ENCODE results near the gene BAD. TPM values are rescaled to one million over a fixed set of nuclear protein-coding genes. Genes with fewer than 3 reads are reported as not detected.

Gene BAD
- total RNA-seq, 2 experiments from 2014 or later = 32.0 to 36.3 TPM

GRCh38 chr11:64233913-64234586 lies 50.4 kb downstream of the BAD start, which contains the start of gene VEGFB:
TSS of gene VEGFB (plus strand) at chr11:64234584. CDS start at chr11:64234834, 250 bp downstream.
- ChIA-PET CTCF (interaction anchor here (1.0 to 2.3 kb wide), 2 partner anchors 17 to 27 kb away, joined by 3 to 6 read pairs; partner anchors contain the start of genes FERMT3 and PLCB3), POLR2A (interaction anchor here (1.3 to 1.7 kb wide), 2 partner anchors 11 to 48 kb away, joined by 4 to 7 read pairs; partner anchors contain the start of gene STIP1)

- ChIA-PET POLR2A (interaction anchor here (1.3 to 1.9 kb wide), 3 partner anchors 8 to 47 kb away, joined by 4 to 7 read pairs (median 4); partner anchors contain the start of genes FKBP2 and STIP1), CTCF (interaction anchor here (1.3 to 2.7 kb wide), 4 partner anchors 13 to 71 kb away, joined by 5 to 7 read pairs (median 6); partner anchors contain the start of genes CATSPERZ, PLCB3 and PPP1R14B)
These were observed 51.5 kb downstream of the BAD start for GRCh38 chr11:64232967-64233315.

DNA sequence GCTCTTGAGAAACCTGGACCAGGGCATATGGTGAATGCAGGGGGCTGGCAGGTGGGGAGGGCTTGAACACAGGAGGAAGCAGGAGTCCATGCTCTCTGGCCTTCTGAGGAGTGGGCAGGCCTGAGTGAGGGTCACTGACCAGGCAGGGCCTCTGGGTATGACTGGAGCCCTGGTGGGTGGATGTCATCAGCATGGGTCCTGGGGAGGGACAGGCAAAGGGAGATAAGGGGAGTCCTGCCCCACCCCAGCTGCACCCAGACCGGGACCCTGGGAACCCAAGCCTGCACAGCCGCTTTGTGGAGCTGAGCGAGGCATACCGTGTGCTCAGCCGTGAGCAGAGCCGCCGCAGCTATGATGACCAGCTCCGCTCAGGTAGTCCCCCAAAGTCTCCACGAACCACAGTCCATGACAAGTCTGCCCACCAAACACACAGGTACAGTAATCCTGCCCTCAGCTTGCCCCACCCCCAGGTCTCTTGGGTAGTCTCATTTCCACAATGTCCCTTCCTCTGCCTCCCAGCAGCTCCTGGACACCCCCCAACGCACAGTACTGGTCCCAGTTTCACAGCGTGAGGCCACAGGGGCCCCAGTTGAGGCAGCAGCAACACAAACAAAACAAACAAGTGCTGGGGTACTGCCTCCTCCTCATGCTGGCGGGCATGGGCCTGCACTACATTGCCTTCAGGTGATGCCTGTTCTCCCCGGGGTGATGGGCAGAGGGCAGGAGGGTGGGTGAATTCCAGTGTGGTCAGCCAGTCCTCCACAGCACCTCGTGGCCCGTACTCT lies 52.1 kb downstream of the BAD start:
- CTCF ChIA-PET = interaction anchor here (1.3 to 2.7 kb wide), 5 partner anchors 14 to 72 kb away, joined by 3 to 7 read pairs (median 6); partner anchors contain the start of genes CATSPERZ, FERMT3, PLCB3 and PPP1R14B
- POLR2A ChIA-PET = interaction anchor here (1.7 to 1.9 kb wide), 2 partner anchors 9 to 13 kb away, joined by 4 to 7 read pairs; partner anchors contain the start of gene FKBP2

DNA sequence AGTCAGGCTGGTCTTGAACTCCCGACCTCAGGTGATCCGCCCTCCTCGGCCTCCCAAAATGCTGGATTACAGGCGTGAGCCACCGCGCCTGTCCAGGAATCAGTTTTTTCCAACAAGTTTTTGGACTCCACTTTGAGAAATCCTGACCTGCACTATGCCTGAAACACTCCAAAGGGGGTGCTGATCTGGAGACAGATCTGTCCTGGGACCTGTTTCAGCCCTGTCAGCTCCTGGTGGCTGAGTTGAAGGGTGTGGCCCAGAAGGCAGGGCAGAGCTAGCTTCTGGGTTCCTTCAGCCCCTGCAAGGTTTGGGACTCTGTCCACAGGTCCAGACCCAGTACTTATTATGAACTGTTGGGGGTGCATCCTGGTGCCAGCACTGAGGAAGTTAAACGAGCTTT lies 52.9 kb downstream of the BAD start:
- CTCF ChIA-PET = interaction anchor here (0.7 to 2.7 kb wide), 6 partner anchors 15 to 73 kb away, joined by 3 to 6 read pairs (median 4); partner anchors contain the start of genes CATSPERZ, FERMT3, PLCB3 and PPP1R14B
- POLR2A ChIA-PET = interaction anchor here (1.9 kb wide), 1 partner anchor 10 kb away, joined by 4 read pairs; the partner anchor contains the start of gene FKBP2

DNA sequence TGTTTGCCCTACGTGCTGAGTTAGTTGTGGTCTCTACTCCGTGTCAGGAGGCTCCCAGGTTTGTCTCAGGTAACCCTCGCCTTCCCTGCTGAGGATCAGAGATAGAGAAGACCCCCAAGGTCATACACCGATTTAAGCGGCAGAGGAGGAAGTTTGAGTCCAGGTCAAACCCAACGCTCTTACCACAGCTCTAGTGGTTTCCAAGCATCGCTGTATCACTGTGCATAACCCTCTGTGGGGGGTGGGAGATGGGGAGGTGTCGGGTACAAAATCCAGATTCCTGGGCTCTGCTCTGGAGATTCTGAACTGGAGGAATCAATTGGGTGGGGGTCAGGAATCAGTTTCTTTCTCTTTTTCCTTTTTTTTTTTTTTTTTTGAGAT lies 53.5 kb downstream of the BAD start:
- ChIA-PET POLR2A (interaction anchor here (1.9 kb wide), 1 partner anchor 10 kb away, joined by 4 read pairs; the partner anchor contains the start of gene FKBP2), CTCF (interaction anchor here (0.7 to 2.7 kb wide), 5 partner anchors 13 to 74 kb away, joined by 3 to 6 read pairs (median 4); partner anchors contain the start of genes PLCB3 and PPP1R14B)

DNA sequence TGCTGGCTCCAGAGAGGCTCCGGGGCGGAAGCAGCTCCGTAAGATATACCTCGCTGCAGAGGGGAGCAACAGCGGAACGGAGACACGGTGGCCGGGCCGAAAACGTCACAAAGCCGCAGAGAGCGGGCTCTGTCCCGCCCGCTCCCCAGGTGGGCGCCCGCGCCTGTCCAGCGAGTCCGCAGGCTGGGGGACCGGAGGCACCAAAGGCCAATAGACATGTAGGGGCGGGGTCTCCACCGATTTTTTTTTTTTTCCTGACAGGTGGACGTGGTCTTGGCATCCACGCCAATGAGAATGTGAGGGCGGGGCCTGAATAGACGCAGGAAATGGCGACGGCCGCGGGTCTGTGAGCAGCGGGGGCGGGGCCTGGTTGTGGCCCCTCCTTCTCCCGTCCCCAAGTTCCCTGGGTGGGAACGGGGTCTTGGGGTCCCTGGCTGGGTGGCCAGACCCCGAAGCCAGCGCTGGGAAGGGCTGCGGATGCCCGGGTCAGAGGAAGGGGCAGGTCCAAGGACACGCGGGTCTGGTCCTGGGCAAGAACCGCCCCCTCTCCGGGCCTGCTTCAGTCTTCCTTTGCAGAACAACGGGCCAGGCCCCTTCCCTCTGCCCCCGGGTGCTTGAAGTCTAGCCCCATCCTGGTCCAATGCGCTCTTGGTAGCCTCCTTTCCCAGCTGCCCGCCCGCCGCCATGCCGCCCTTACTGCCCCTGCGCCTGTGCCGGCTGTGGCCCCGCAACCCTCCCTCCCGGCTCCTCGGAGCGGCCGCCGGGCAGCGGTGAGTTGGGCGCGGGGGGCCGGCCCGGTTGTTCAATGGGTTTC lies 54.1 kb downstream of the BAD start, which contains the start of gene DNAJC4:
Gene DNAJC4, plus strand, starts transcription at position 378 of the 814 bp plus-strand sequence. Its CDS starts 307 bp downstream, at position 685.
- ChIA-PET POLR2A (interaction anchor here (0.6 kb wide), 1 partner anchor 560 kb away, joined by 3 read pairs; no protein-coding TSS in a partner anchor), CTCF (interaction anchor here (1.1 to 2.7 kb wide), 6 partner anchors 13 to 74 kb away, joined by 3 to 6 read pairs (median 4); partner anchors contain the start of gene PPP1R14B)

GRCh38 chr11:64229744-64230170 lies 54.7 kb downstream of the BAD start:
- CTCF ChIA-PET = interaction anchor here (1.1 to 1.5 kb wide), 3 partner anchors 14 to 72 kb away, joined by 3 to 5 read pairs (median 4); no protein-coding TSS in a partner anchor
- POLR2A ChIA-PET = interaction anchor here (0.6 to 0.7 kb wide), 2 partner anchors 127 to 561 kb away, joined by 3 read pairs; no protein-coding TSS in a partner anchor

GRCh38 chr11:64229090-64229743 lies 55.2 kb downstream of the BAD start:
- POLR2A ChIA-PET = interaction anchor here (0.5 to 0.7 kb wide), 3 partner anchors 10 to 127 kb away, joined by 3 to 6 read pairs (median 3); no protein-coding TSS in a partner anchor
- CTCF ChIA-PET = interaction anchor here (1.2 to 1.5 kb wide), 3 partner anchors 14 to 73 kb away, joined by 3 to 5 read pairs (median 4); no protein-coding TSS in a partner anchor

GRCh38 chr11:64227405-64227956 lies 57.0 kb downstream of the BAD start:
- POLR2A ChIA-PET = interaction anchor here (0.5 to 4.6 kb wide), 4 partner anchors 19 to 594 kb away, joined by 3 to 70 read pairs (median 8); partner anchors contain the start of gene FERMT3

DNA sequence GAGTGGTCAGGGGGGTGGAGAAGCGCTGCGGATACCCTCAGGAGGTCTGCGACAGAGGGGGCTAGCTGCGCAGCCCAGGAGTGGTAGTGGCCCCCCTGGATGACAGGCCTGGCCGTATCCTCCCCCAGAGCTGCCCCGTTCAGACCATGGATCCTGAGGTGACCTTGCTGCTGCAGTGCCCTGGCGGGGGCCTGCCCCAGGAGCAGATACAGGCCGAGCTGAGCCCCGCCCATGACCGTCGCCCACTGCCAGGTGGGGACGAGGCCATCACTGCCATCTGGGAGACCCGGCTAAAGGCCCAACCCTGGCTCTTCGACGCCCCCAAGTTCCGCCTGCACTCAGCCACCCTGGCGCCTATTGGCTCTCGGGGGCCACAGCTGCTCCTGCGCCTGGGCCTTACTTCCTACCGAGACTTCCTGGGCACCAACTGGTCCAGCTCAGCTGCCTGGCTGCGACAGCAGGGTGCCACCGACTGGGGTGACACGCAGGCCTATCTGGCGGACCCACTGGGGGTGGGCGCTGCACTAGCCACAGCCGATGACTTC lies 57.9 kb downstream of the BAD start:
- ChIA-PET CTCF (interaction anchor here (0.5 to 5.3 kb wide), 6 partner anchors 10 to 1452 kb away, joined by 3 to 41 read pairs (median 3); partner anchors contain the start of gene FERMT3), POLR2A (interaction anchor here (0.6 to 4.6 kb wide), 8 partner anchors 15 to 84 kb away, joined by 3 to 70 read pairs (median 6); partner anchors contain the start of gene FERMT3)

More at GRCh38 chr11:64227405-64227956, 57.0 kb downstream of the BAD start:
- CTCF ChIA-PET = interaction anchor here (0.6 to 5.3 kb wide), 6 partner anchors 8 to 526 kb away, joined by 3 to 41 read pairs (median 3); partner anchors contain the start of gene FERMT3

DNA sequence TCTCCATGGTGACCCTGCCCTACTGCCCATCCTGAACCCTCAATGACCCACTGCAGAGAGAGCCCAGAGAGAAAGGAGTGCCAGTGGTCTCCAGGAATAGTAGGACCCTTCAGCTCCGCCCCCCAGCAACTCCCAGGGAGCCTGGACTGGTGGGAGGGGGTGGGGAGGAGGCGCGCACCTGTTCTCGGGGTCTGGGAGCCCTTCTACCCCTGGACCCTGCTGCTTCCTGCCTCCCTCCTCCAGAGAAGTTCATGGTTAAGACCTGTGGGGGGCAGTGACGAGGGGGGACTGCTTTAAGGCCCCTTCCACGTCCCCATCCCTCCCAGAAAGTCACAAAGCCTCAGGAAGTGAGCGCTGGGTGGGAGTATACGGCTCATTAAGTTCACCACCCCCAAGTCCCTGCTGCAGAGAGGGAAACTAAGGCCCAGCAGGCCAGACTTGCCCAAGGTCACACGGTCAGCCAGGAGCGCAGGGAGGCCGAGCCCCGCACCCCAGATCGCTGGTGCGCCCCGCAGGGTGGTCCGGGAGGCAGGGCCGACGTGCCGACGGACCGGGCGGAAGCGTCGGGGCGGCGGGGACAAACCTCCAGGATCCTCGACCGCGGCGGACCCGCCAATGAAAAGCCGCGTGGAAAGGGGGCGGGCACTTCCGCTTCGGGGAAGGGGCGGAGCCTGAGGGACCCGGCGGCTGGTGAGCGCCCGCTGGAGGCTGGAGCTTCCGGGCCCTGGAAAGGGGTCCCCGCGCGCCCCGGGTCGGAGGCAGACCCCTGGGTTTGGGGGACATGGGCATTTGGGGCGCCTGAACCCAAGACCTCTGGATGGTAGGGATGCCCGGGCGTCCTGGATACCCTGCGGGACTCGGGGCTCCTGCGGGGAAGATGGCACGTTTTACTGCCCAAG lies 58.6 kb downstream of the BAD start, which contains the start of the genes NUDT22 and TRPT1:
Gene NUDT22, plus strand, starts transcription at position 667 of the 899 bp plus-strand sequence. CDS start 379 bp downstream, outside the sequence.
Gene TRPT1, minus strand, starts transcription at position 579 of the 899 bp plus-strand sequence. Its CDS starts 326 bp downstream, at position 253.
- ChIA-PET CTCF (interaction anchor here (0.5 to 5.3 kb wide), 5 partner anchors 13 to 1451 kb away, joined by 3 to 41 read pairs (median 3); partner anchors contain the start of gene FERMT3), POLR2A (interaction anchor here (0.6 to 4.6 kb wide), 9 partner anchors 15 to 84 kb away, joined by 3 to 70 read pairs (median 5); partner anchors contain the start of gene FERMT3)

DNA sequence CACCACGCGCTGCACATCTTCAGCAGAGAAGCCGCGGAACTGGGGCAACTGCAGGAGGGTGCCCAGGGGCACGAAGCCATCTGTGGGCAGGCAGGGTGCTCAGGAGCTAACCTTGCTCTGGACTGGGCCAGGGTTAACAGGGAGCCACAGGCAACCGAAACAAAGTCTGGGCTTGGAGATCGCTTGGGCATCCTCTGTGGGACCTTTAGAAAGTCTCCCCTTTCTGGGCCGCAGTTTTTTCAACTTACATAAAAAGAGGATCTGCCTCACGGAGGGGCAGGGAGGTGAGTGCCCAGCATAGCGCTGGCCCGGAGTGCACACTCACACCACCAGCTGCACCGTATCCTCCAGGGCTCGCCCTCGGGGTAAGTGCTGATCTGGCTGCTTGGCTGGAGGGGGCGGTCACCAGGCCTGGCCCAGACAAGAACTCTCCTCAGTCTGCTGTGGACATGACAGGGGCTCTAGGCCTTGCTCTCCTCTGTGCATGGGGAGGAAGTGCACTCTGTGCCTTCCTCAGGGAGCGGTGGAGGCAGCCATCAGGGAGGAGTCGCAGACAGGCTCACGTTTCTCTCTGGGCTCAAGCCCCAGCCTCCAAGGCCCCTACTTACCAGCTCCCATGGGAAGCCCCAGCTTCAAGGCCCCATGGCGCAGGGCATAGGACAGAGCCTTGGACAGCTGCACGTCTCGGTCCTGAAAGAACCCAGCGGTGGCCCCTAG lies 59.4 kb downstream of the BAD start:
- ChIA-PET POLR2A (interaction anchor here (0.6 to 4.6 kb wide), 4 partner anchors 17 to 44 kb away, joined by 3 to 70 read pairs (median 4); partner anchors contain the start of gene FERMT3), CTCF (interaction anchor here (0.7 to 5.3 kb wide), 2 partner anchors 19 to 39 kb away, joined by 4 to 41 read pairs; partner anchors contain the start of genes FERMT3 and STIP1)

GRCh38 chr11:64224151-64224890 lies 60.1 kb downstream of the BAD start:
- ChIA-PET POLR2A (interaction anchor here (0.6 to 4.6 kb wide), 6 partner anchors 16 to 45 kb away, joined by 3 to 70 read pairs (median 4); partner anchors contain the start of gene FERMT3), CTCF (interaction anchor here (0.7 to 5.3 kb wide), 3 partner anchors 18 to 38 kb away, joined by 3 to 41 read pairs (median 4); partner anchors contain the start of genes FERMT3 and STIP1)

Measured in activated CD8-positive, alpha-beta memory T cell treated with anti-CD3 and anti-CD28 coated beads for 36 hours (primary cell).